Urinary bladder (tissue), 4 donors: Measurements from ENCODE around the gene BCL2. TPM values are rescaled to one million over a fixed set of nuclear protein-coding genes. Genes with fewer than 3 reads are reported as not detected.

ENCODE experiments used
- DNase-seq: peaks from one replicate; pipeline ENCODE4 v3.0.0-alpha.2; 2015; ENCODE audit errors: extremely low spot score
- H3K27ac ChIP-seq: one replicate; pipeline ENCODE4 v1.5.1; 2013; ENCODE audit warnings: low read depth, mild to moderate bottlenecking, moderate library complexity
- H3K36me3 ChIP-seq: one replicate; pipeline ENCODE4 v1.6.1; 2013; ENCODE audit warnings: mild to moderate bottlenecking, moderate library complexity; ENCODE audit not compliant: insufficient read depth
- H3K4me1 ChIP-seq: one replicate; pipeline ENCODE4 v1.6.1; 2013; ENCODE audit warnings: mild to moderate bottlenecking, moderate library complexity; ENCODE audit not compliant: insufficient read depth
- H3K4me3 ChIP-seq: one replicate; pipeline ENCODE4 v1.5.1; 2013; ENCODE audit warnings: low read depth, low read length
- WGBS: extraction: QIAGEN DNeasy Blood & Tissue Kit; methylation state at CpG from one replicate; pipeline ENCODE4 v1.1.7; 2013; 5-methylcytosine and 5-hydroxymethylcytosine counted together
- polyA plus RNA-seq: library from polyadenylated mRNA; stranded (reverse); fragments of 200-250 nt; gene quantifications from one replicate; pipeline ENCODE4 v1.2.3, GENCODE V29; 2013
- total RNA-seq: library from RNA; depleted of rRNA; stranded (reverse); fragments of >200 nt; gene quantifications from one replicate; pipeline ENCODE4 v1.2.3, GENCODE V29; 2014
- donor health status: healthy with polysubstance abuse.
- donor health status: healthy.

The BCL2 gene
- total and polyA plus RNA-seq, 2 donors, result 6.3 to 53.9 TPM

- Histone ChIP-seq H3K36me3 (no peaks in the 10 kb centered on the region), H3K4me3 (no peak overlapping the region), H3K4me1 (peaks cover 3% of the 10 kb centered on the region), H3K27ac (no peak overlapping the region)
- WGBS, result 97% methylated on average over 9 of the region's 9 CpGs
- no peak for DNase-seq
Observed at GRCh38 chr18:63179422-63179821, 140.1 kb downstream of the BCL2 start.

GRCh38 chr18:63178971-63179370 is 140.6 kb downstream of the BCL2 start:
- WGBS, result 91% methylated on average over 2 of the region's 2 CpGs
- H3K36me3 ChIP-seq, result no peaks in the 10 kb centered on the region
- DNase-seq, result no peak
- no peak overlapping the region for H3K27ac ChIP-seq
- H3K4me3 ChIP-seq, result no peak overlapping the region
- peaks cover 3% of the 10 kb centered on the region for H3K4me1 ChIP-seq

GRCh38 chr18:63177919-63178821 is 141.4 kb downstream of the BCL2 start:
- Histone ChIP-seq H3K27ac (peak overlapping the region; percentile 76), H3K4me3 (no peak overlapping the region), H3K4me1 (peaks cover 3% of the 10 kb centered on the region), H3K36me3 (no peaks in the 10 kb centered on the region)
- WGBS, result 41% methylated on average over 25 of the region's 25 CpGs
- peak; percentile 78 for DNase-seq

GRCh38 chr18:63177259-63177658 is 142.3 kb downstream of the BCL2 start:
- no peak for DNase-seq
- Histone ChIP-seq H3K4me1 (peaks cover 3% of the 10 kb centered on the region), H3K36me3 (no peaks in the 10 kb centered on the region), H3K4me3 (no peak overlapping the region), H3K27ac (no peak overlapping the region)
- 79% methylated on average over 6 of the region's 6 CpGs for WGBS

- Histone ChIP-seq H3K36me3 (no peaks in the 10 kb centered on the region), H3K4me3 (no peak overlapping the region), H3K27ac (no peak overlapping the region), H3K4me1 (peaks cover 3% of the 10 kb centered on the region)
- no peak for DNase-seq
- 95% methylated on average over 2 of the region's 2 CpGs for WGBS
Observed at GRCh38 chr18:63175264-63175663, 144.3 kb downstream of the BCL2 start.

- Histone ChIP-seq H3K4me3 (no peak overlapping the region), H3K4me1 (peaks cover 1% of the 10 kb centered on the region), H3K36me3 (no peaks in the 10 kb centered on the region), H3K27ac (no peak overlapping the region)
- WGBS, result 92% methylated on average over 2 of the region's 2 CpGs
- DNase-seq, result no peak
Observed at GRCh38 chr18:63173983-63174382, 145.6 kb downstream of the BCL2 start.

GRCh38 chr18:63169853-63170252 is 149.7 kb downstream of the BCL2 start:
- Histone ChIP-seq H3K36me3 (no peaks in the 10 kb centered on the region), H3K4me3 (no peak overlapping the region), H3K27ac (no peak overlapping the region), H3K4me1 (no peaks in the 10 kb centered on the region)
- 97% methylated on average over 5 of the region's 5 CpGs for WGBS
- DNase-seq, result no peak

GRCh38 chr18:63168287-63168686 is 151.3 kb downstream of the BCL2 start:
- no peak overlapping the region for H3K4me3 ChIP-seq
- H3K4me1 ChIP-seq, result no peaks in the 10 kb centered on the region
- no peak overlapping the region for H3K27ac ChIP-seq
- DNase-seq, result no peak
- WGBS, result 79% methylated on average over 5 of the region's 5 CpGs
- no peaks in the 10 kb centered on the region for H3K36me3 ChIP-seq

GRCh38 chr18:63166142-63166541 is 153.4 kb downstream of the BCL2 start:
- H3K36me3 ChIP-seq, result no peaks in the 10 kb centered on the region
- DNase-seq, result no peak
- no peak overlapping the region for H3K4me3 ChIP-seq
- WGBS, result 95% methylated on average over 12 of the region's 12 CpGs
- H3K27ac ChIP-seq, result no peak overlapping the region
- H3K4me1 ChIP-seq, result peaks cover 2% of the 10 kb centered on the region

GRCh38 chr18:63164396-63164795 is 155.2 kb downstream of the BCL2 start:
- 89% methylated on average over 1 of the region's 1 CpG for WGBS
- H3K27ac ChIP-seq, result no peak overlapping the region
- H3K4me1 ChIP-seq, result peaks cover 4% of the 10 kb centered on the region
- H3K36me3 ChIP-seq, result no peaks in the 10 kb centered on the region
- DNase-seq, result no peak
- no peak overlapping the region for H3K4me3 ChIP-seq

- H3K4me1 ChIP-seq, result peaks cover 4% of the 10 kb centered on the region
- H3K27ac ChIP-seq, result peak overlapping the region; percentile 64
- no peak for DNase-seq
- no peak overlapping the region for H3K4me3 ChIP-seq
- no peaks in the 10 kb centered on the region for H3K36me3 ChIP-seq
- WGBS, result 80% methylated on average over 7 of the region's 7 CpGs
Observed at GRCh38 chr18:63162271-63163014, 157.1 kb downstream of the BCL2 start.

GRCh38 chr18:63161761-63162195 is 157.8 kb downstream of the BCL2 start:
- peaks cover 4% of the 10 kb centered on the region for H3K4me1 ChIP-seq
- no peaks in the 10 kb centered on the region for H3K36me3 ChIP-seq
- DNase-seq, result no peak
- H3K27ac ChIP-seq, result peak overlapping the region; percentile 64
- no peak overlapping the region for H3K4me3 ChIP-seq
- WGBS, result 13% methylated on average over 7 of the region's 7 CpGs

- peaks cover 4% of the 10 kb centered on the region for H3K4me1 ChIP-seq
- peak overlapping the region; percentile 63 for H3K27ac ChIP-seq
- no peak overlapping the region for H3K4me3 ChIP-seq
- no peak for DNase-seq
- 75% methylated on average over 7 of the region's 7 CpGs for WGBS
- no peaks in the 10 kb centered on the region for H3K36me3 ChIP-seq
Observed at GRCh38 chr18:63161032-63161760, 158.4 kb downstream of the BCL2 start.
